Activated T-cell treated with anti-CD3 and anti-CD28 coated beads, Interleukin-2, amount 50 U/mL, for 1 hour (primary cell): ENCODE measurements around the gene SEMA5A.

Source experiments
- DNase-seq: peaks from one replicate; pipeline ENCODE4 v3.0.0-alpha.2; 2020

The SEMA5A gene

DNA sequence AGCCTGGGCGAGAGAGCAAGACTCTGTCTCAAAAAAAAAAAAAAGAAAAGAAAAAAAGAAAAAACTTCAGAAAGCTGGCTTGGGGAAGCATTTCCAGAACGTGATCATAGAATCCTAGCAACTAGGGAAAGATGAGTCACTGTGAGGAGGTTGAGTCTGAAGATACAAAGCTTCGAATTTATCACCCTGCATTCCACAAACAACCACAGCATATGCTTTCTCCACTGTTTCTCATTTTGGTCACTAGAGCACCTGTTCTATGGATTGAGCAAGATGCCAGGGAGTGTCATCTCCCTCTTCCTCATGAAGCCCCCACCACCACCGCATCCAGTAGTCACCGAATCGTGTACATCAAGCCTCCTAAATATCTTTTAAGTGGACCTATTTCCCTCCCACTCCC, 37.9 kb downstream of the SEMA5A start:
- DNase-seq = no peak

DNA sequence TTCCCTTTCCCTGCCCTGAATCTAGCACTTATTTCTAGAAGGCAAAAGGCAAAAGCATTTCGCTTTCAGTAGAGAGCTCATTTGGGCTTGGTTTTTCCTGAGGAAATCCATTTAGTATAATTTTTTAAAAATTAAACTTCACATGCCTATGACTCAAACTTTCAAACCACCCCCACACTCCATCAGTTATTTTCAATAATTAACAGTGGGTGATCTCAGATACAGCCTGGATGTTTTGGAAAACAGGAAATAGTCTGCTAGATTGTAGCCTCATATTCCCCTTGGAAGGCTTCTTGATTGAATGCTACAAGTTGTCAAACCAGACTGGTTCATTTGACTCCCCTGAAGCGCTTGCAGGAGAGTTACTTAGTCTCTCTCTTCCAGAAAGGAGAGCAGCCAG, 40.6 kb downstream of the SEMA5A start:
- no peak for DNase-seq

DNA sequence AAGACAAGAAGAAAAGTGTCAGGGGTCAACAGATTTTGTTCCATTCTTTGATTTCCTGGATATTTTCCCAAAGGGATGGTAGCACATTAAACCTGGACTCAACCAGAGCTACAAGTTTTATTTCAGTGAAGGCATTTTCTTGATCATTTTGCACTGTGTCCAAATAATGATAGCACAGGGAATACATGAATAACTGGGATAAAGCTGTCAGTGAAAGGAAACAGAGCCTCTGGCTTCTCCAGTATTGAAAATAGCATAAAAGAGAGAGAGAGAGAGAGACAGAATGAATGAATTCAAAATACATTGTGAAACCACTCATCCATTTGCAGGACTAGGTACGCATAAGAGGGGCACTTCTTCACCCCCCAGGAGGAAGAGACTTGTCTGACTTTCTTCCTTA, 43.0 kb downstream of the SEMA5A start:
- no peak for DNase-seq

DNA sequence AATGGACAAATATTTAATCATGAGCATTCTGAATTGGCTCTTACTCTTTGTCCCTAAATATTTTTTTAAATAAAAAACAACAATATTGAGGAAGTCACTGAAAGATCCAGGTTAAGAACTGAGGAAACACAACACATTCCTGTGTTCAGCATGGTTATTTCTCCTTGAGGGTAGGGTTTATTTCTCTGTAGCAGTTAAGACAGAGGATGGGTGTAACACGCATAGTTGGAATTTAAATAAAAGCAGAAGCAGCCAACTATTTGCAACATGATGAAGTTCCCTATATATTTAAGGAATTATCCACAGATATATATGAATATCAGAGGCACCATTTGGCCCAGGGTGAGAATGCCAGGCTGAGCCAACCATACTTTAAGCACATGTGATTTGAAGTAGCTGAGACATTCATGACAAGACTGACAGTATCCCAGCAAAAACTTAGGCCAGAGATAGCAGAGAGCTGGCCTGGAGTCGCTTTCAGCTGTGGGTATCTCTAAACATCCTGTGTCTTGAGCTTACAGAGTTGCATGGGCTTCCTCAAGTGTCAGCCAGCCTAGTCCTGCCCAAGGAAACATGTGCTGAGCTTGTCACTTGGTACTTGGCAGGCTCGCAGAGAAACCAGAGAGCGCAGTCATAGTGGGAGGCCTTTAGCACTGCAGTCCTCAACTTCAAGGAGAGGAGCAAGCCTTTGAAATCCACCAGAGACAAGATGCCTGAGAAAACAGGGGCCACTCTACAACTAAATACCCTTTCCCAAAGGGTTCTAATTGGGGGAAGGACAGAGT, 43.6 kb downstream of the SEMA5A start:
- DNase-seq = no peak

DNA sequence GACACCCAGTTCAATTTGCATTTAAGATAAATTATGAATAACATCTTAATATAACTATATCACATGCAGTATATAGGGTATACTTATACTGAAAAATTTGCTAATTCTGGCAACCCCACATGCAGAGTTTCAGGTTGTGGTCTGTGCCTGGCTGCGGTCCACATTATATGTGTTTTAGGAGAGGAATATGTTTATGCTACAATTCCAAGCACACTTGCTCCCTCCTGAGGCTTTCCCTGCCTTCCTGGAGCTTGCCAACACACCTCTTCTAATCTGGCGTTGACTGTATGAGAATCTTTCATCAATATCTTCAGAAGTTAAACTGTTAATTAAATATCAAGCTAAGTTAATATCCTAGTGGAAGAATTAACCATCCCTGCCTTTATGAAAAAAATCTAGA, 45.2 kb downstream of the SEMA5A start:
- DNase-seq = no peak

DNA sequence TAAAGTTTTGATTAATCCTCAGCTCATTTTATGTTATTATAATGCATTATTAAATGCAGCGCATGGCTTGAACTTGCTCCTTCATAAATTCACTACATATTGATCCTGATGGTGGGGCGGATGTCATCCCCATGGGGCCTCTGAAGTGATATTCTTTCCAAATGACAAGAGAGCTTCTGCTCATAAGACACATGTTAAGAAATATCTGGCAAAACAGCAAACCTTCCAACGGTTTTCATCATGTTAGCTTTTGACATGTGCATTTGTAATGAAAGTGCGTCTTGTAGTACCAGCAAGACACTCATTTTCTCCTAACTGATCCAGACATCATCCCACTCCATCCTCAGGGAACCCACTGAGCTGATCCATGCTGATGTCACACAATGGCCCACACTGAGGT, 45.7 kb downstream of the SEMA5A start:
- DNase-seq = no peak

DNA sequence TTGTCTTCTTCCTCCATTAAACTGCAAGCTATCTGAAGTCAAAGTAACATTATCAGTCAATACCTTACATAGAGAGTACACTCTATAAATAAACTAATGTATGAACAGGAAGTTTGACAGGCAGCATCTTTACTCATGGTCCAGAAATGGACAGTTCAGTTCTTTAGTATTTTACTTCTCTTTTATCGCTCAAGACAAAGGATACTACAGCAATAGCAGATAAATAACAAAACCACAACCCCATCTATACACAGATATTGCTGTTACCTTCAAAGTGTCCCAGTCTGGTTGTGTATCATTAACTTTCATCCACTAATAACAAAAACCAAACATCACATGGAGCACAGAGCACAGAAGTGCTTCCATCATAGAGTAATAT, 46.4 kb downstream of the SEMA5A start:
- DNase-seq = no peak

DNA sequence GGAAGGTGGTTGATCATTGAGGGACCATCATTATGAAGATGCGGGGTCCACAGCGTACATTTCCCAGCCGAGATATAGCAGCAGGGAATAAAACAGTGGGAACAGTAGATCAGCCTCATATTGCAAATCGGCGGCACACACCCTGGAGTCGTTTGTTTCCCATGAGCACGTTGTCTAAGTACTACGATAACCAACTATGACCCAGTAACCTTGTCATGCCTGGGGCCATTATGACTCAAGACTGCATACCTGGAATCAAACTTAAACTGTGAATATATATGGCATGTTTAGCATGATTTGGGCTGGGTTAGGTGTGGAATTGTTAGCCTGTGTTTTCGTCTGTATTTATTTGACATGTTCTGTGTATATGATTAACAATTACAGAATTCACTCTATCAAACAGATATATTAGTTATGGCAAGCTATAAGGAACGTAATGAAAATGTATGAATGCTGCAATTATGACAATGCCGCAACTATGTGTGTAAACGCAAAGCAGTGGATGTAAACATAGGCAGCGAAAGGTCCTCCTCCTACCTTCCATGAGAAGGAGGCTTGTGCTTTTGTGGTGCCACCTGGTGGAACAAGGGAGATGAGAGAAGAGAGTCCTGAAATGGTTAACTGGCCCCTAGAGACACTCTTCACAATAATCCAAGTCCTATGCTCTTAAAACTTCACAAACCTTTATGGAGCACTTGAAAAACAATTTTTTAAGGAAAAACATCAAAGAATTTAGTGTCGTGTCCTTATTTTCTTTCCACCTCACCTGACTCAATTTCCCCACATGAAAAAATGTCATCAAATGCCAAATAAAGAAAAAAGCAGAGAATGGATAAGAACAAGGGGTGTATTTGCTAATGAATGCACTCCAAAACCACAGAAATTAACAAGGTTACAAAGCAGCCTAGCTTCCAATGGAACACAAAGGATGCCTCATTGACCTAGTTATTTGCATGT, 47.1 kb downstream of the SEMA5A start:
- no peak for DNase-seq

DNA sequence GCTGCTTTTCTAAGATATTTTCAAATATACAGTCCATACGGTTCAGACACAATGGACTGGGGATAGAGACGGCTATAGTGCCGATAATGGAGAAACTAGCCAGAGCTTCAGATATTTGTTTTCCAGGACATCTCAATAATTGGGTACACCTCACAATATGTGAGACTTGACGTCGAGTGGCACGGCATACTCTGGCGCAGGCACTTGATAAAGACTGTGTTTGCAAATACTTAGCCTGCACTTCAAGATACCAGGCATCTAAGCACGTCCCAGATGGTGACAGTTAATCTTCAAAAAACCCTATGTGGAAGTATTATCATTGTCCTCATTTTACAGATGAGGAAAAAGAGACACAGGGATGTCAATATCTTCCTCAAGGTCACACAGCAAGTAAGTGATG, 48.5 kb downstream of the SEMA5A start:
- DNase-seq = no peak

DNA sequence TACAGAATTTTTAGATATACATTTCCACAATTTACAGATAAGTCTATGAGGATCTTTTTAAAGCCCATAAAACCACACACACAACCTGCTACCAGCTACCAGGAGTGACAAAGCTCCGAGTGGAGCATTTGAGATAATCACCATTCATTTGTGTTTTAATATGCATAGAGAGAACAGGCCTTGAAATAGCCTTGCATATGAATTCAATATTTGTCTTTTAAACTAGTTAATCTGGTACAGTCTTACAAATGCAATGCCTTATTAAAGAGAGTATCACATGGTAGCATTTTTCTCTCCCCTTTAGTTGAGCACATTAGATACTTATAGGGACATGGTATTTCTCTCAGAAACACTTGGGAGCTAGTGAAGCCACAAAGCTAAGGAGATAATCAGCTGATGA, 49.1 kb downstream of the SEMA5A start:
- DNase-seq = no peak

DNA sequence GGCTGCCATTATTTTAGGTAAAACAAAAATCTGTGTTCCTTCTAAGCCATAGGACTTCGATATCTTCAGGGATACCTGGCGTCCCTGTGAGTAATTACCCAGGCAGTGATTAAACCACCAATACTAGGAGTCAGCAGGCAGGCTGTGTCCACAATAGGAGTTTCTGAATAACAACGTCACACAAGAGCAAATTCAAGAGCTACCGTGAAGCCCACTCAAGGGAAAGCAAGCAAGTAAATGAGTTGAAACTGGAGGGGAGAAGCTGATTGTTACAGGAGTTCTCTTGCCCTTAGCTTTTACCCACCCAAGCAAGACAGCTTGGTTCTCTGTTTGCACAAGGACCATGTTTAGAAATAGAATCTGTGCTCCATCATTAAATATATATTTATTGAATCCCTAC, 50.8 kb downstream of the SEMA5A start:
- no peak for DNase-seq

DNA sequence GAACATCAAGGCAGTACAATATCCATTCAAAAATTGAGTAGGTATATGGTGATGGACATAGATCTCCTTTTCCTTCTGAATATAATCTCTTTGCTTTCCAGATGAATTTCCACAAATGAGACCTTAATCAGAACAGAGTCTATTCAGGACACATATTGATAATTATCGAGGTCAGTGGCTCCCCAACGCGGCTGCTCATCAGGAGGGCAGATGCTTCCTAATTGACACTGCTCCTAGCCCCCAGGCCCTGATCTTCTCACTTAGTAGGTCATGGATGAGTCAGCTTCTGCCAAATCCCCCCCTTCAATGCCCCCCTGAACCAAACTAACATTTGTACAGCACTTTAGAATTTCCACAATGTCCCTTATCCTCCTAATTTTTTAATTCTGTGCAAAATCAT, 51.6 kb downstream of the SEMA5A start:
- DNase-seq = no peak

DNA sequence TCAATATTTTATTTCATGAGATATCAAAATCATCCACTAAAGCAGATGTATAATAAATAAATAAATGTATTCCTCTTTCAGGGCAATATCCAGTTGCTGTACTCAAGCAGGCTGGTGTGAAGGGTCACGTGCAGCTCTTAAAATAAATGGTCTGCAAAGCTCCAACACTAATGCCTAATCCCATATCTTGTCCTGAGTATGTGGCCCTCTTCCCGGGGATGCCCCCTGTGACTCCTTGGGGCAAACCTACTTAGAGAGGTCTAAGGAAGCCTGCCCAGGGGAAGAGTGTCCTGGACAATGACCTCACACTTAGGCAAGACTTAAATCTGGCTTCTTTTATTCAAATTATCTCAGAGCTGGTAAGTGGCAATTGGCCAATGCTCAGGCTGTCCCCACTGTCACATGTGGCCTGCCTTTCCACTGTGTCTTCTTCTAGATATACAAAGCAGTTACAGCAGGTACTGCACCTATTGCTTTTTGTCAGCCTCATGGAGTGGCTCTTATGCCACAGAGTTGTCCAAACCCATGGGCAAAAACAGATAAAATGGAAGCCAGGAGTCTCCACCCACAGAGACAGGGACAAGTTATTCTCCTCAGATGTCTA, 55.3 kb downstream of the SEMA5A start:
- no peak for DNase-seq

DNA sequence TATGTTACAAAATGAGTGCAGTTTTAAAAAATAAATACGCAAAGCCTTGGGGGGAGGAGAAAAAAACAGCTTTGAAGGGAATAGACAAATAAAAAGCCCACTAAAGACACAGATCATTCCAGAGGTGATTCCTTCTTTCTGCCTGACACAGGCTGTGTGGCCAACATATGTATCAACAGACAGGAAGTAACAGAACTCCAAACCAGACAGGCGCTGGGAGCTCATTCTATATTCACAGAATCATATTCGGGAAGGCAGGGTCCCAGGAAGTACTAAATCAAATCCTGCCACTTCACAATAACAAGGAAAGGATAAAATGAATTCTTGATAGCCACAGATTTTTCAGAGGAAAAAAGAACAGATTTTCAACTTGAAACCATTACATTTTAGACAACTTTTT, 62.1 kb downstream of the SEMA5A start:
- no peak for DNase-seq

DNA sequence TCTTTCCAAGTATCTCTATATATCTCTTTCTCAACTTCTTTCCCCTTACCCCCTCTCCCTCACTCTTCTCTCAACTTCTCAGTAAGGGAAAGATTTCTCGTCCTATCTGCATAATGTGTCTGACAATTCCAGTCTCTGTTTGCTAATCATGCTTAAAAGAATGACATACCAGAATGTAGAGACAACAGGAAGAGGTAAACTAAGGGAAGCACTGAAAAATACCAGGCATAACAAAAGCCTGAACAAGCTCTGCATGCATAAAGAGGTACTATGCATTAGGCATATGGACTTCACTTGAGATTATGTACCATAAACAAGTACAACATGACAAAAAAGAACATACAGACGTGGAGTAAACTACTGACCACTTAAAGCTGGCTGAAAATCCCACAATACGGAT, 62.6 kb downstream of the SEMA5A start:
- no peak for DNase-seq

DNA sequence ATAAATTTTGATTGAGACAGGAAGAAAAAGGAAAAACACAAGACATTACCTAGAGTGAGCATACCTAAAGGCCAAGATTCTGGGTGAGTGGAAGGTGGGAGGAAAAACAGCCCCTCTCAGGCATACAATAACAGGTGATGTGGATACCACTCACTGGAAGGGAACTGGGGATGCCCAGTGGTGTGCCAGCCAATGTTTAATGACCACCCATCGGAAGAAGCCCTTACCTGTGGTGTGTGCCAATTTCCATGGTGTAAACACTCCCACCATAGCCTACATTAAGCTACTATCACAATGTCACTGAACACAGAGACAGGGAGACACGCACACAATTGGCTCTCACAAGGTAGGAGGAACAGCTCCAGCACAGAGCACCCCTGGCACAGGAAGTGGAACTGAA, 63.5 kb downstream of the SEMA5A start:
- no peak for DNase-seq

DNA sequence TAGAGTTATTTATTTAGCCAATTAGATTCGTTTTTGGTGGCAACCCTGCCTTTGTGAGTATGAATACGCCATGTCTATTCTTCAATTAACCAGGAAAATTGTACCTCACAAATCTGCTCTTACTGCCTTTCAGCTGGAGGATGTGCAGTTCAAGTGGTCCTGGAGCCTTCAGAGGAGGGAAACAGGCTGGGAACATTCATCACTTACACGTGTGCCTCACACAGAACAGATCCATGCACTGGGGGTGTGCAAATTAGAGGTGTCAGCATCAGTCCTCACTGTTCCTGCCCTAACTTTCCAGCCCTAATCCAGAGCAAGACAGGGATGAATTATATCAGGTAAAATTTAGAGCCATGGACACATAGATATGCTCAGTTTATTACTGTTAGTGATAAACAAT, 65.4 kb downstream of the SEMA5A start:
- DNase-seq = no peak

DNA sequence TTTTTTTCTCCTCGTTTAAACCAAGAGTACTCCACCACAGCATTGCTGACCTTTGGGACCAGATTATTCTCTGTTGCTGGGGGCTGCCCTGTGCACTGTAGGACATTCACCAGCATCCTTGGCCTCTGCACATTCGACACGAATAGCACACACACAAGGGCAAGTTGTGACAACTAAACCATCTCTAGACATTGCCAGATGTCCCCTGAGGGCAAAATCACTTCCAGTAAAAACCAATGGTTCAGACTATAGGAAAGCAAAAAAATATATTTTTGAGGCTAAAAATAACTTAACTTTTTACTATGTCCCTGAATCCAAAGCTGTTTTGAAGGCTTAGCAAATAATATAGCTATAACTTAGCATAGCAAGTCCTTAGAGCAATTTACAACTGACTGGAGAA, 65.9 kb downstream of the SEMA5A start:
- no peak for DNase-seq

DNA sequence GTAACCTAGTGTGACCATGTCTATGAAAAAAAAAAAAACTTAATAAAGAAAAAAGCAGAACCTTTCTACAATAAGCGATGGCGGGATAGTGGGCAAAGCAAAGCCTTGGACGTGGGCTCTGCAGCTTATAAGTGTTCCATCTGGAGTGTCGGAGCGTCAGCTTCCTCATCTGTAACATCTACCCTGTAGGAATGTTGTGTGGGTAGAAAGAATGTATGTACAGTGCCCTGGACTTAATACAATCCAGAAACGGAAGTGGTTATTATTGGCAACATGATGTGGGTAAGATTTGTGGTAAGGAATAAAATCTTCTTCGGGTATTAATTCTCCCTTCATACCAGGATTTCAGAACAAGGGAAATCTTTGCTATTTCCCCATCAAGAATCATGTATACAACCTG, 66.5 kb downstream of the SEMA5A start:
- no peak for DNase-seq

DNA sequence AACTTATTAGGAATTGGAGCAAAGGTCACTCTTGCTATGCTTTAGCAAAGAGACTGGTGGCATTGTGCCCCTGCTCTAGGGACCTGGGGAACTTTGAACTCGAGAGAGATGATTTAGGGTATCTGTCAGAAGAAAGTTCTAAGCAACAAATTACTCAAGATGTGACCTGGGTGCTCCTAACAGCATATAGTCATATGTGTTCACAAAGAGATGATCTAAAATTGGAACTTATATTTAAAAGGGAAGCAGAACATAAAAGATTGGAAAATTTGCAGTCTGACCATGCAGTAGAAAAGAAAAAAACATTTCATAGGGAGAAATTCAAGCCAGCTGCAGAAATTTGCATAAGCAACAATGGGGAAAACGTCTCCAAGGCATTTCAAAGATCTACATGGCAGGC, 68.3 kb downstream of the SEMA5A start:
- no peak for DNase-seq

DNA sequence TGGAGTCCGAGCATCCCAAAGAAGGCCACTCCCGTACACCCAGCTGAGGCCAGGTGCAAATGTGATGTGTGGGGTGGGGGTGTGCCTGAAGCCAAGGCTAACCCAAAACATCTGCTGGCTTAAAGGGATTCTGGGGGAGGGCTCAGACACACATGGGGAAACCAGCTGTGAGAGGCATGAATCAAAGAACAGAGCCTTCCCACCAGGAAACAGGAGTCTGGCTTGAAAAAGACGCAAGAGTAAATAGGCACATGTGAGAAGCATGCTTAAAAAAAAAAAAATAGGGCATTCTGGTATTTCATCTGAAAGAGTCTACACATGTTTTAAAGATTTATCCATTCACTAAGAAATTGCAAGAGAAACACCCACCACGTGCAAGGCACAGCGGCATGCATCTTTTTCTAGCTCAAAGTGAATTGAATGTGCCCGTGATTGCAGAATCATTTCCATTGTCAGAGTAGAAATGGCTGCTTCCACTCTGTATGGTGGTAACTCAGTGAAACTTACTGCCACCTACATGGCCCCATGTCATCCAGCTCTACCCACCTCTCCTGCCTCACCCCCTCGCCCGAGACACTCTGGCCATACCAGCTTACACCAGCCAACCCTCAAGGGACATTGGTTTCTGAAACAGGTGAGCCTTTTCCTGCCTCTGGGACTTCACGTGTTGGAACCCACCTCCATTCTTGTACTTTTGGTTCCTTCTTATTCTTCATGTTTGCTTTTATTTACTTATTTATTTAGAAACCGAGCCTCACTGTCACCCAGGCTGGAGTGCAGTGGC, 71.5 kb downstream of the SEMA5A start:
- DNase-seq = no peak

DNA sequence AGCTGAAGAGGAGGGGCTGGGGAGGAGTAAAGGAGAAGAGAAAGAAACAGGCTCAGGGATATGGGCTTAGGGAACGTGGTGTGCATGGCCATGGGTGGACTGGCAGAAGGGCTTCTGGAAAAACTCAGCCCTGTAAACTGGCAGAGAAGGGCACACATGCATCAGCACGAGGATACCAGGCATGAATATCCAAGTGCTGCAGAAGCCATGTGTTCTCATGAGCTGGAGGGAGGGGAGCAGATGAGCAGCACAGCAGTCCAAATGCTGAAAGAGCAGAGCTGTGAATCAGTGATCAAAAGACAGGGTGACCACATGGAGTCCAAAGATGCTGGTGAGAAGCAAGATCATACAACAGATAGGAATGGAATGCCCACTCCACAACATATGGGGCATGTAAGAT, 72.3 kb downstream of the SEMA5A start:
- DNase-seq = no peak

DNA sequence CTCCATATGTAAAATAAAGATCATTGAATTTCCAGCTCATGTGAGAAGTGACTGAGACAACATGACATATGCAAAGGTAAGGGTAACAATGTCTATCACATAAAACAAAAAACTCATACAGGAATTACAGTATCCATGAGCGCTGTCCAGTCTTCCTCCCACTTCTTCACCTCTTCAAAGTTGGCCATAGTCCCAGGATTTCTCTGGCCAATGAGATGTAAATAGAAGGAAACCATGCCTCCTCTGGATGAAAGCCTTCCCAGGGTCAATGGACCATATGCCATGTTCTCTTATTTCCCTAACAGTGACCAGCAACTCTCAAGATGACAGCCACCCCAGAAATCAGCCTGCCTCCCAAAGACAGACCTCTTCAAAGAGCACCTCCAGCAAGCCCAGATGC, 75.5 kb downstream of the SEMA5A start:
- DNase-seq = no peak
